GM21723 (cell line): ENCODE results near the gene ZNF836.
"Not testable (repeated sequence)": the region's sequence is repeated elsewhere in the genome, so short reads cannot be mapped to it uniquely, and the experiment has no call there.

Source experiments
- ATAC-seq: cut with Tn5 transposase; IDR thresholded peaks from one replicate; pipeline ENCODE4 v1.9.1; 2021; ENCODE audit warnings: mild to moderate bottlenecking, moderate library complexity; ENCODE audit not compliant: unreplicated experiment

Gene ZNF836

GRCh38 chr19:52171321-52172169 is at the start of gene ZNF836:
Gene ZNF836, minus strand, starts transcription at chr19:52171621. Its CDS starts 3,549 bp downstream, at chr19:52168072.
- peak; percentile 77 for ATAC-seq

- ATAC-seq, result no peak
Measured at GRCh38 chr19:52221031-52221430, 49.6 kb upstream of the ZNF836 start.

GRCh38 chr19:52219611-52220010 is 48.2 kb upstream of the ZNF836 start:
- no peak for ATAC-seq

- ATAC-seq, result no peak
Measured at GRCh38 chr19:52217576-52217975, 46.2 kb upstream of the ZNF836 start.

- ATAC-seq, result no peak
Measured at GRCh38 chr19:52216401-52216800, 45.0 kb upstream of the ZNF836 start.

- ATAC-seq, result no peak
Measured at GRCh38 chr19:52214241-52214640, 42.8 kb upstream of the ZNF836 start.

GRCh38 chr19:52212572-52213255 is 41.3 kb upstream of the ZNF836 start:
- ATAC-seq, result no peak

- ATAC-seq, result no peak
Measured at GRCh38 chr19:52211926-52212571, 40.6 kb upstream of the ZNF836 start.

GRCh38 chr19:52211203-52211602 is 39.8 kb upstream of the ZNF836 start:
- ATAC-seq, result no peak

GRCh38 chr19:52206481-52206880 is 35.1 kb upstream of the ZNF836 start:
- ATAC-seq, result no peak

- ATAC-seq, result not testable (repeated sequence)
Measured at GRCh38 chr19:52200755-52201391, 29.5 kb upstream of the ZNF836 start.

- no peak for ATAC-seq
Measured at GRCh38 chr19:52200044-52200443, 28.6 kb upstream of the ZNF836 start.

GRCh38 chr19:52198678-52199077 is 27.3 kb upstream of the ZNF836 start:
- no peak for ATAC-seq

GRCh38 chr19:52197964-52198363 is 26.5 kb upstream of the ZNF836 start:
- no peak for ATAC-seq

- ATAC-seq, result no peak
Measured at GRCh38 chr19:52196256-52196967, 25.0 kb upstream of the ZNF836 start.

GRCh38 chr19:52191951-52192350 is 20.5 kb upstream of the ZNF836 start:
- ATAC-seq, result no peak

GRCh38 chr19:52191389-52191788 is 20.0 kb upstream of the ZNF836 start:
- no peak for ATAC-seq

- ATAC-seq, result no peak
Measured at GRCh38 chr19:52190487-52191293, 19.3 kb upstream of the ZNF836 start.

- ATAC-seq, result peak; percentile 85
Measured at GRCh38 chr19:52189735-52190486, 18.5 kb upstream of the ZNF836 start, which contains the start of gene PPP2R1A. Gene PPP2R1A, plus strand, starts transcription at chr19:52190052. Its CDS starts 45 bp downstream, at chr19:52190097.
